GM21360 (cell line): Measurements from ENCODE around the gene NFX1.
"Not testable (repeated sequence)": the region's sequence is repeated elsewhere in the genome, so short reads cannot be mapped to it uniquely, and the experiment has no call there.

Experiments
- ATAC-seq: cut with Tn5 transposase; IDR thresholded peaks from one replicate; pipeline ENCODE4 v1.9.1; 2021; ENCODE audit warnings: mild to moderate bottlenecking, moderate library complexity; ENCODE audit not compliant: unreplicated experiment

The NFX1 gene

GRCh38 chr9:33354651-33355211 lies 64.4 kb downstream of the NFX1 start:
- ATAC-seq = no peak

GRCh38 chr9:33355933-33356332 lies 65.6 kb downstream of the NFX1 start:
- no peak for ATAC-seq

- ATAC-seq = not testable (repeated sequence)
Observed at GRCh38 chr9:33358641-33359040, 68.3 kb downstream of the NFX1 start.

GRCh38 chr9:33364127-33364526 lies 73.8 kb downstream of the NFX1 start:
- no peak for ATAC-seq

- not testable (repeated sequence) for ATAC-seq
Observed at GRCh38 chr9:33364814-33365213, 74.5 kb downstream of the NFX1 start.

- no peak for ATAC-seq
Observed at GRCh38 chr9:33366979-33367480, 76.7 kb downstream of the NFX1 start.

- ATAC-seq = no peak
Observed at GRCh38 chr9:33372900-33373299, 82.6 kb downstream of the NFX1 start.

- ATAC-seq = no peak
Observed at GRCh38 chr9:33374190-33374589, 83.9 kb downstream of the NFX1 start.

GRCh38 chr9:33374634-33375237 lies 84.4 kb downstream of the NFX1 start:
- ATAC-seq = no peak

GRCh38 chr9:33375238-33375840 lies 85.0 kb downstream of the NFX1 start:
- ATAC-seq = no peak

GRCh38 chr9:33375841-33376321 lies 85.6 kb downstream of the NFX1 start:
- ATAC-seq = no peak

GRCh38 chr9:33377089-33377715 lies 86.9 kb downstream of the NFX1 start:
- ATAC-seq = no peak

- ATAC-seq = no peak
Observed at GRCh38 chr9:33378121-33378795, 87.9 kb downstream of the NFX1 start.

GRCh38 chr9:33379666-33380389 lies 89.5 kb downstream of the NFX1 start:
- no peak for ATAC-seq

GRCh38 chr9:33380390-33381094 lies 90.2 kb downstream of the NFX1 start:
- no peak for ATAC-seq

- no peak for ATAC-seq
Observed at GRCh38 chr9:33381231-33381791, 91.0 kb downstream of the NFX1 start.

- not testable (repeated sequence) for ATAC-seq
Observed at GRCh38 chr9:33382397-33382796, 92.1 kb downstream of the NFX1 start.

GRCh38 chr9:33383396-33383795 lies 93.1 kb downstream of the NFX1 start:
- not testable (repeated sequence) for ATAC-seq

- ATAC-seq = not testable (repeated sequence)
Observed at GRCh38 chr9:33385536-33385935, 95.2 kb downstream of the NFX1 start.
